Motor neuron (in vitro differentiated cells): ENCODE results near the gene RBM26. TPM values are rescaled to one million over a fixed set of nuclear protein-coding genes. Genes with fewer than 3 reads are reported as not detected.

Experiments
- ATAC-seq, 8 experiments: fragments of 200-7000 bp; cut with Tn5 transposase; replicated peaks in 6 of 8; 2 replicates each; pipeline ENCODE4 v1.8.0; 2021; ENCODE audit warnings: mild to moderate bottlenecking in 8 of 8, moderate library complexity in 8 of 8
- H3K27ac ChIP-seq, 2 donors: fragments of 250-450 bp; sonication (Bioruptor Pico); 2 replicates each; pipeline ENCODE4 v1.9.0; 2021; ENCODE audit warnings: antibody characterized with exemption in 2 of 2, mild to moderate bottlenecking in 2 of 2, moderate library complexity in 1 of 2
- H3K4me1 ChIP-seq, 2 donors: fragments of 250-450 bp; sonication (Bioruptor Pico); replicated peaks in 1 of 2; 2 replicates each; pipeline ENCODE4 v1.6.1; 2021; ENCODE audit warnings: antibody characterized with exemption in 2 of 2, mild to moderate bottlenecking in 2 of 2, moderate library complexity in 1 of 2
- H3K4me3 ChIP-seq, 5 donors: fragments of 250-450 bp; sonication (Bioruptor Pico); 2 replicates each; pipeline ENCODE4 v1.9.0; 2021; ENCODE audit warnings: antibody characterized with exemption in 5 of 5, mild to moderate bottlenecking in 5 of 5, moderate library complexity in 4 of 5
- WGBS, 10 experiments: fragments of 450-650 bp; shearing (Covaris generic); methylation state at CpG; one replicate each; pipeline ENCODE4 v1.0.0; 2022; 5-methylcytosine and 5-hydroxymethylcytosine counted together
- in situ Hi-C, 9 experiments: fragments of 400-800 bp; cut with MboI; loops; one replicate each; pipeline ENCODE4 v1.15.0; 2021; ENCODE audit warnings: low sequenced_read_pairs in 9 of 9, low pct_unique_long_range_greater_than_20kb in 2 of 9; ENCODE audit not compliant: unreplicated experiment in 9 of 9
- total RNA-seq, 8 experiments: library from RNA; unstranded; fragments of 300-600 nt; gene quantifications; 2 replicates each; pipeline versions ENCODE4 v1.2.3 to v1.2.4, GENCODE V29; 2022

RBM26 gene
- total RNA-seq, 8 experiments from 2014 or later: 37.0 to 66.2 (median 43.2) TPM

- WGBS, 10 experiments: 0 to 78% (median 29%) methylated on average over 1 of the region's 1 CpG; no CpG with 5 or more reads in 4 of the 10 experiments
- Histone ChIP-seq H3K4me1 (no peaks in the 10 kb centered on the region), H3K4me3 (no peak overlapping the region), H3K27ac (no peak overlapping the region)
- ATAC-seq: no peak
- in situ Hi-C loops: no loop called here
Observed at GRCh38 chr13:79271616-79272015, 134.4 kb downstream of the RBM26 start.

GRCh38 chr13:79270859-79271258, 135.2 kb downstream of the RBM26 start:
- WGBS, 10 experiments: 4 to 97% (median 84%) methylated on average over 2 to 3 of the region's 3 CpGs
- Histone ChIP-seq H3K4me1 (no peaks in the 10 kb centered on the region), H3K27ac (no peak overlapping the region), H3K4me3 (no peak overlapping the region)
- ATAC-seq: no peak
- in situ Hi-C loops: no loop called here

Other genes with a start within 250 kb of the RBM26 start
- 10 to 100 TPM; 19.0 to 54.9 (median 27.1) TPM for gene NDFIP2, start 74.9 kb upstream of the RBM26 start, total RNA-seq